Testis (tissue), 2 donors: Measurements from ENCODE around the gene CSF3R.

Experiments
- POLR2A ChIP-seq: fragments of 450-650 bp; IDR thresholded peaks from one replicate; pipeline ENCODE4 v1.6.1; 2017; ENCODE audit warnings: antibody characterized with exemption, mild to moderate bottlenecking, moderate library complexity
- TF ChIP-seq, protein P1 (sequence below), 3 experiments: fragments of 450-650 bp in 2 of 3; fragments of 200-600 bp in 1 of 3; sonication (generic) in 1 of 3; IDR thresholded peaks; one replicate each; pipeline ENCODE4 v1.5.1; 2016 to 2019; ENCODE audit warnings: antibody characterized with exemption in 3 of 3, mild to moderate bottlenecking in 2 of 3, moderate library complexity in 1 of 3

GRCh38 chr1:36440646-36441045 is 42.1 kb downstream of the CSF3R start:
- TF ChIP-seq, protein P1, sequence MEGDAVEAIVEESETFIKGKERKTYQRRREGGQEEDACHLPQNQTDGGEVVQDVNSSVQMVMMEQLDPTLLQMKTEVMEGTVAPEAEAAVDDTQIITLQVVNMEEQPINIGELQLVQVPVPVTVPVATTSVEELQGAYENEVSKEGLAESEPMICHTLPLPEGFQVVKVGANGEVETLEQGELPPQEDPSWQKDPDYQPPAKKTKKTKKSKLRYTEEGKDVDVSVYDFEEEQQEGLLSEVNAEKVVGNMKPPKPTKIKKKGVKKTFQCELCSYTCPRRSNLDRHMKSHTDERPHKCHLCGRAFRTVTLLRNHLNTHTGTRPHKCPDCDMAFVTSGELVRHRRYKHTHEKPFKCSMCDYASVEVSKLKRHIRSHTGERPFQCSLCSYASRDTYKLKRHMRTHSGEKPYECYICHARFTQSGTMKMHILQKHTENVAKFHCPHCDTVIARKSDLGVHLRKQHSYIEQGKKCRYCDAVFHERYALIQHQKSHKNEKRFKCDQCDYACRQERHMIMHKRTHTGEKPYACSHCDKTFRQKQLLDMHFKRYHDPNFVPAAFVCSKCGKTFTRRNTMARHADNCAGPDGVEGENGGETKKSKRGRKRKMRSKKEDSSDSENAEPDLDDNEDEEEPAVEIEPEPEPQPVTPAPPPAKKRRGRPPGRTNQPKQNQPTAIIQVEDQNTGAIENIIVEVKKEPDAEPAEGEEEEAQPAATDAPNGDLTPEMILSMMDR (IDR thresholded peaks at IDR 0.05) = no peak
- no peak for TF ChIP-seq POLR2A
